COLO668 (cell line): ENCODE data around the gene PXN.
"Not testable (repeated sequence)": the region's sequence is repeated elsewhere in the genome, so short reads cannot be mapped to it uniquely, and the experiment has no call there.

Experiments used
- DNase-seq: peaks from one replicate; lab custom pipeline; 2025; ENCODE audit not compliant: unreplicated experiment; lab: John Stamatoyannopoulos, UW

PXN gene

GRCh38 chr12:120242275-120242799 lies 23.2 kb downstream of the PXN start:
- DNase-seq, result no peak

GRCh38 chr12:120241561-120242274 lies 23.8 kb downstream of the PXN start:
- DNase-seq, result no peak

- DNase-seq, result no peak
Measured at GRCh38 chr12:120240495-120240833, 25.1 kb downstream of the PXN start.

GRCh38 chr12:120239776-120240494 lies 25.6 kb downstream of the PXN start:
- no peak for DNase-seq

GRCh38 chr12:120238839-120239445 lies 26.6 kb downstream of the PXN start:
- no peak for DNase-seq

- DNase-seq, result no peak
Measured at GRCh38 chr12:120238217-120238616, 27.3 kb downstream of the PXN start.

GRCh38 chr12:120237360-120238171 lies 28.0 kb downstream of the PXN start:
- no peak for DNase-seq

- DNase-seq, result not testable (repeated sequence)
Measured at GRCh38 chr12:120236809-120237208, 28.7 kb downstream of the PXN start.

GRCh38 chr12:120235369-120236323 lies 29.9 kb downstream of the PXN start:
- no peak for DNase-seq

GRCh38 chr12:120234643-120235368 lies 30.7 kb downstream of the PXN start:
- peak; percentile 51 for DNase-seq

GRCh38 chr12:120231316-120232011 lies 34.1 kb downstream of the PXN start:
- DNase-seq, result peak; percentile 38

- DNase-seq, result no peak
Measured at GRCh38 chr12:120230974-120231315, 34.6 kb downstream of the PXN start.

- DNase-seq, result peak; percentile 70
Measured at GRCh38 chr12:120230326-120230973, 35.1 kb downstream of the PXN start.

GRCh38 chr12:120229487-120230325 lies 35.8 kb downstream of the PXN start:
- no peak for DNase-seq

- DNase-seq, result peak; percentile 21
Measured at GRCh38 chr12:120229071-120229486, 36.5 kb downstream of the PXN start.

- peak; percentile 87 for DNase-seq
Measured at GRCh38 chr12:120228291-120229070, 37.0 kb downstream of the PXN start.

GRCh38 chr12:120228041-120228290 lies 37.6 kb downstream of the PXN start:
- DNase-seq, result no peak
